ENCODE data around the gene TLK2.

GRCh38 chr17:62601471-62601870 lies 122.8 kb downstream of the TLK2 start:
- TF ChIP-seq EZH2 (IDR thresholded peaks at IDR 0.05; ENCODE audit: low read depth, unreplicated experiment) (no peak), CREB1 (CRISPR knock-in tag; IDR thresholded peaks at IDR 0.05; ENCODE audit: low read depth) (no peak), CTCF (conservative IDR thresholded peaks at IDR 0.05; ENCODE audit: low read depth in 2 of 2) (peak in 1 of 2 experiments; percentile 22; a peak in 1 of 4 replicates), ZNF462 (CRISPR knock-in tag; IDR thresholded peaks at IDR 0.05) (no peak), EZH2phosphoT487 (IDR thresholded peaks at IDR 0.05; ENCODE audit: unreplicated experiment) (no peak), POLR2AphosphoS5 (IDR thresholded peaks at IDR 0.05; ENCODE audit: low read depth) (no peak)
